OCI-M2 (cell line): ENCODE data around the gene MSMB.

Source experiments
- DNase-seq: peaks from one replicate; lab custom pipeline; 2025; ENCODE audit not compliant: unreplicated experiment; lab: John Stamatoyannopoulos, UW

MSMB gene

GRCh38 chr10:46035923-46036849, 9.9 kb downstream of the MSMB start:
- DNase-seq, result no peak

GRCh38 chr10:46033602-46034011, 12.5 kb downstream of the MSMB start:
- DNase-seq, result no peak

- DNase-seq, result no peak
Observed at GRCh38 chr10:46031648-46032532, 14.2 kb downstream of the MSMB start.

- DNase-seq, result no peak
Observed at GRCh38 chr10:46030091-46030937, 15.8 kb downstream of the MSMB start, which contains the start of gene NCOA4. TSS of gene NCOA4 (minus strand) at chr10:46030623. CDS start at chr10:46016680, 13,943 bp downstream.

- DNase-seq, result no peak
Observed at GRCh38 chr10:46029461-46030030, 16.5 kb downstream of the MSMB start.

GRCh38 chr10:46028584-46029460, 17.2 kb downstream of the MSMB start:
- no peak for DNase-seq

GRCh38 chr10:46026106-46026505, 20.0 kb downstream of the MSMB start:
- no peak for DNase-seq

GRCh38 chr10:46025406-46025805, 20.7 kb downstream of the MSMB start:
- DNase-seq, result no peak

- DNase-seq, result no peak
Observed at GRCh38 chr10:46024948-46025347, 21.1 kb downstream of the MSMB start.

- no peak for DNase-seq
Observed at GRCh38 chr10:46022978-46023702, 22.9 kb downstream of the MSMB start.

GRCh38 chr10:46020344-46020657, 25.8 kb downstream of the MSMB start:
- DNase-seq, result no peak

GRCh38 chr10:46019569-46020343, 26.3 kb downstream of the MSMB start:
- DNase-seq, result no peak

GRCh38 chr10:46019177-46019528, 26.9 kb downstream of the MSMB start:
- no peak for DNase-seq

- no peak for DNase-seq
Observed at GRCh38 chr10:46018453-46019176, 27.5 kb downstream of the MSMB start.

GRCh38 chr10:46017733-46018132, 28.3 kb downstream of the MSMB start:
- no peak for DNase-seq

- DNase-seq, result no peak
Observed at GRCh38 chr10:46016811-46017210, 29.3 kb downstream of the MSMB start.

GRCh38 chr10:46016190-46016589, 29.9 kb downstream of the MSMB start:
- no peak for DNase-seq
